HepG2 (cell line): Measurements from ENCODE around the gene CGB5. TPM values are rescaled to one million over a fixed set of nuclear protein-coding genes. Genes with fewer than 3 reads are reported as not detected.

Source experiments
- BCLAF1 ChIP-seq: fragments of 450-650 bp; IDR thresholded peaks from 2 replicates; pipeline ENCODE4 v1.6.1; 2017; ENCODE audit warnings: mild to moderate bottlenecking
- CREM ChIP-seq, 2 experiments: sonication (generic) in 1 of 2; formaldehyde crosslinking in 1 of 2; IDR thresholded peaks; 2 replicates each; pipeline versions ENCODE4 v1.4.0 to v1.6.1; 2016 to 2020; ENCODE audit warnings: antibody characterized with exemption in 1 of 2, mild to moderate bottlenecking in 1 of 2, missing genetic modification reagents in 1 of 2
- PHF20 ChIP-seq: sonication (generic); formaldehyde crosslinking; IDR thresholded peaks from 2 replicates; pipeline ENCODE4 v1.5.0; 2020; ENCODE audit warnings: mild to moderate bottlenecking, missing genetic modification reagents
- ZEB1 ChIP-seq: IDR thresholded peaks from 2 replicates; pipeline ENCODE4 v1.6.1; 2012; ENCODE audit warnings: mild to moderate bottlenecking, low read depth, inconsistent platforms; ENCODE audit not compliant: insufficient replicate concordance
- ZFP36L1 ChIP-seq: sonication (generic); formaldehyde crosslinking; IDR thresholded peaks from 2 replicates; pipeline ENCODE4 v1.8.0; 2022; ENCODE audit warnings: mild to moderate bottlenecking, missing genetic modification reagents, moderate library complexity
- ZNF20 ChIP-seq: sonication (generic); formaldehyde crosslinking; IDR thresholded peaks from 2 replicates; pipeline ENCODE4 v1.4.0; 2020; ENCODE audit warnings: mild to moderate bottlenecking, moderate library complexity, missing genetic modification reagents
- polyA plus RNA-seq, 8 experiments: library from polyadenylated mRNA; depleted of rRNA in 3 of 8; stranded (reverse) in 7 of 8; unstranded in 1 of 8; fragments of >200 nt; fragmentation: Illumina TruSeq in 4 of 8; extraction: Trizol in 4 of 8; gene quantifications; 2 replicates each; pipeline versions ENCODE4 v1.2.1 to v1.2.3, GENCODE V29; 2011 to 2016; ENCODE audit warnings: low read depth in 4 of 8, missing spikeins in 1 of 8, mixed read lengths in 1 of 8; ENCODE audit not compliant: insufficient read depth in 1 of 8
- total RNA-seq, 5 experiments: library from RNA; depleted of rRNA; stranded (reverse); fragments of >200 nt; fragmentation: Illumina TruSeq; extraction: Trizol; gene quantifications; 2 replicates each; pipeline ENCODE4 v1.2.3, GENCODE V29; 2016; ENCODE audit warnings: low read depth in 1 of 5
- TF ChIP-seq, protein P1 (sequence below): sonication (generic); formaldehyde crosslinking; IDR thresholded peaks from 2 replicates; pipeline ENCODE4 v1.4.0; 2020; ENCODE audit warnings: missing genetic modification reagents
- TF ChIP-seq, protein P2 (sequence below): sonication (generic); formaldehyde crosslinking; IDR thresholded peaks from 2 replicates; pipeline ENCODE4 v1.4.0; 2020; ENCODE audit warnings: mild to moderate bottlenecking, missing genetic modification reagents

The CGB5 gene
- total and polyA plus RNA-seq, 2 of the 13 experiments (the other 11 are each of a cell fraction or from before 2014, with no cell fraction given) = not detected

DNA sequence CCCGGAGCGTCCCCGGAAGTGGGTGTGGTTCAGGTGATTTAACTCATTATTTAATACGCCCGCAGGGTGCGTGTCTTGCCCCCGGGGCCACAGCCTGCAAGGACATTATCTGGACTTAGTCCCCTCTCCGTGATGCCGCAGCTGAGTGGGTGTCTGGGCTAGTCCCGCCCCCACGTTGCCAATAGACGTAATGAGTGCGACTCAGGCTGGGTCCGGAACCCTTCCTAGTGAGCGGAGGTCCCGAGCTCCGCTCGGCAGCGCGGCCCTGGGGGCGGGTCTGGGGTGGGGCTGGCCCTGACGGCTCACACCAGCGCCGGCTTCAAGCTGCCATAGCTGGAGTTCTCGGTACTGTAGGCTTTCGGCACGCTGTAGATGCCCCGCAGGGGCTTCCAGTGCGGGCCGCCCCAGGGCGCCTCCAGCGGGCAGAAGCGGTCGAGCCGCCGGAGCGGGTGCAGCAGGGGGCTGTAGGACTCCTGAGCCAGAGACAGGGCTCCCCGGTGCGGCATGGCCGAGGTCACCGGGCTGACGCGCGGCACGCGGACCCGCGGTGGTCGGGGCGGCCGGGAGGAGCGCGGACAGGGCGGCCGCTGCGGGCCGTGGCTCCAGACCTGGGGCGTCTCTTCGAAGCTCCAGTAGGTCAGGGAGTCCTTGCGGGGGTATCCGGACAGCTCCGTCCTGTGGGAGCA, 25.8 kb upstream of the CGB5 start (continued):
- TF ChIP-seq CREM (IDR thresholded peaks at IDR 0.05) = no peak
- TF ChIP-seq CREM (CRISPR knock-in tag; IDR thresholded peaks at IDR 0.05) = no peak
- TF ChIP-seq, protein P1, sequence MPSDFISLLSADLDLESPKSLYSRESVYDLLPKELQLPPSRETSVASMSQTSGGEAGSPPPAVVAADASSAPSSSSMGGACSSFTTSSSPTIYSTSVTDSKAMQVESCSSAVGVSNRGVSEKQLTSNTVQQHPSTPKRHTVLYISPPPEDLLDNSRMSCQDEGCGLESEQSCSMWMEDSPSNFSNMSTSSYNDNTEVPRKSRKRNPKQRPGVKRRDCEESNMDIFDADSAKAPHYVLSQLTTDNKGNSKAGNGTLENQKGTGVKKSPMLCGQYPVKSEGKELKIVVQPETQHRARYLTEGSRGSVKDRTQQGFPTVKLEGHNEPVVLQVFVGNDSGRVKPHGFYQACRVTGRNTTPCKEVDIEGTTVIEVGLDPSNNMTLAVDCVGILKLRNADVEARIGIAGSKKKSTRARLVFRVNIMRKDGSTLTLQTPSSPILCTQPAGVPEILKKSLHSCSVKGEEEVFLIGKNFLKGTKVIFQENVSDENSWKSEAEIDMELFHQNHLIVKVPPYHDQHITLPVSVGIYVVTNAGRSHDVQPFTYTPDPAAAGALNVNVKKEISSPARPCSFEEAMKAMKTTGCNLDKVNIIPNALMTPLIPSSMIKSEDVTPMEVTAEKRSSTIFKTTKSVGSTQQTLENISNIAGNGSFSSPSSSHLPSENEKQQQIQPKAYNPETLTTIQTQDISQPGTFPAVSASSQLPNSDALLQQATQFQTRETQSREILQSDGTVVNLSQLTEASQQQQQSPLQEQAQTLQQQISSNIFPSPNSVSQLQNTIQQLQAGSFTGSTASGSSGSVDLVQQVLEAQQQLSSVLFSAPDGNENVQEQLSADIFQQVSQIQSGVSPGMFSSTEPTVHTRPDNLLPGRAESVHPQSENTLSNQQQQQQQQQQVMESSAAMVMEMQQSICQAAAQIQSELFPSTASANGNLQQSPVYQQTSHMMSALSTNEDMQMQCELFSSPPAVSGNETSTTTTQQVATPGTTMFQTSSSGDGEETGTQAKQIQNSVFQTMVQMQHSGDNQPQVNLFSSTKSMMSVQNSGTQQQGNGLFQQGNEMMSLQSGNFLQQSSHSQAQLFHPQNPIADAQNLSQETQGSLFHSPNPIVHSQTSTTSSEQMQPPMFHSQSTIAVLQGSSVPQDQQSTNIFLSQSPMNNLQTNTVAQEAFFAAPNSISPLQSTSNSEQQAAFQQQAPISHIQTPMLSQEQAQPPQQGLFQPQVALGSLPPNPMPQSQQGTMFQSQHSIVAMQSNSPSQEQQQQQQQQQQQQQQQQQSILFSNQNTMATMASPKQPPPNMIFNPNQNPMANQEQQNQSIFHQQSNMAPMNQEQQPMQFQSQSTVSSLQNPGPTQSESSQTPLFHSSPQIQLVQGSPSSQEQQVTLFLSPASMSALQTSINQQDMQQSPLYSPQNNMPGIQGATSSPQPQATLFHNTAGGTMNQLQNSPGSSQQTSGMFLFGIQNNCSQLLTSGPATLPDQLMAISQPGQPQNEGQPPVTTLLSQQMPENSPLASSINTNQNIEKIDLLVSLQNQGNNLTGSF (CRISPR knock-in tag) = no peak; the same call in 1 of the 2 replicates
- TF ChIP-seq ZNF20 (CRISPR knock-in tag) = no peak
- TF ChIP-seq PHF20 (CRISPR knock-in tag) = no peak
- no peak for TF ChIP-seq ZFP36L1 (CRISPR knock-in tag)
- TF ChIP-seq ZEB1 = no peak
- TF ChIP-seq BCLAF1 = no peak
- TF ChIP-seq, protein P2, sequence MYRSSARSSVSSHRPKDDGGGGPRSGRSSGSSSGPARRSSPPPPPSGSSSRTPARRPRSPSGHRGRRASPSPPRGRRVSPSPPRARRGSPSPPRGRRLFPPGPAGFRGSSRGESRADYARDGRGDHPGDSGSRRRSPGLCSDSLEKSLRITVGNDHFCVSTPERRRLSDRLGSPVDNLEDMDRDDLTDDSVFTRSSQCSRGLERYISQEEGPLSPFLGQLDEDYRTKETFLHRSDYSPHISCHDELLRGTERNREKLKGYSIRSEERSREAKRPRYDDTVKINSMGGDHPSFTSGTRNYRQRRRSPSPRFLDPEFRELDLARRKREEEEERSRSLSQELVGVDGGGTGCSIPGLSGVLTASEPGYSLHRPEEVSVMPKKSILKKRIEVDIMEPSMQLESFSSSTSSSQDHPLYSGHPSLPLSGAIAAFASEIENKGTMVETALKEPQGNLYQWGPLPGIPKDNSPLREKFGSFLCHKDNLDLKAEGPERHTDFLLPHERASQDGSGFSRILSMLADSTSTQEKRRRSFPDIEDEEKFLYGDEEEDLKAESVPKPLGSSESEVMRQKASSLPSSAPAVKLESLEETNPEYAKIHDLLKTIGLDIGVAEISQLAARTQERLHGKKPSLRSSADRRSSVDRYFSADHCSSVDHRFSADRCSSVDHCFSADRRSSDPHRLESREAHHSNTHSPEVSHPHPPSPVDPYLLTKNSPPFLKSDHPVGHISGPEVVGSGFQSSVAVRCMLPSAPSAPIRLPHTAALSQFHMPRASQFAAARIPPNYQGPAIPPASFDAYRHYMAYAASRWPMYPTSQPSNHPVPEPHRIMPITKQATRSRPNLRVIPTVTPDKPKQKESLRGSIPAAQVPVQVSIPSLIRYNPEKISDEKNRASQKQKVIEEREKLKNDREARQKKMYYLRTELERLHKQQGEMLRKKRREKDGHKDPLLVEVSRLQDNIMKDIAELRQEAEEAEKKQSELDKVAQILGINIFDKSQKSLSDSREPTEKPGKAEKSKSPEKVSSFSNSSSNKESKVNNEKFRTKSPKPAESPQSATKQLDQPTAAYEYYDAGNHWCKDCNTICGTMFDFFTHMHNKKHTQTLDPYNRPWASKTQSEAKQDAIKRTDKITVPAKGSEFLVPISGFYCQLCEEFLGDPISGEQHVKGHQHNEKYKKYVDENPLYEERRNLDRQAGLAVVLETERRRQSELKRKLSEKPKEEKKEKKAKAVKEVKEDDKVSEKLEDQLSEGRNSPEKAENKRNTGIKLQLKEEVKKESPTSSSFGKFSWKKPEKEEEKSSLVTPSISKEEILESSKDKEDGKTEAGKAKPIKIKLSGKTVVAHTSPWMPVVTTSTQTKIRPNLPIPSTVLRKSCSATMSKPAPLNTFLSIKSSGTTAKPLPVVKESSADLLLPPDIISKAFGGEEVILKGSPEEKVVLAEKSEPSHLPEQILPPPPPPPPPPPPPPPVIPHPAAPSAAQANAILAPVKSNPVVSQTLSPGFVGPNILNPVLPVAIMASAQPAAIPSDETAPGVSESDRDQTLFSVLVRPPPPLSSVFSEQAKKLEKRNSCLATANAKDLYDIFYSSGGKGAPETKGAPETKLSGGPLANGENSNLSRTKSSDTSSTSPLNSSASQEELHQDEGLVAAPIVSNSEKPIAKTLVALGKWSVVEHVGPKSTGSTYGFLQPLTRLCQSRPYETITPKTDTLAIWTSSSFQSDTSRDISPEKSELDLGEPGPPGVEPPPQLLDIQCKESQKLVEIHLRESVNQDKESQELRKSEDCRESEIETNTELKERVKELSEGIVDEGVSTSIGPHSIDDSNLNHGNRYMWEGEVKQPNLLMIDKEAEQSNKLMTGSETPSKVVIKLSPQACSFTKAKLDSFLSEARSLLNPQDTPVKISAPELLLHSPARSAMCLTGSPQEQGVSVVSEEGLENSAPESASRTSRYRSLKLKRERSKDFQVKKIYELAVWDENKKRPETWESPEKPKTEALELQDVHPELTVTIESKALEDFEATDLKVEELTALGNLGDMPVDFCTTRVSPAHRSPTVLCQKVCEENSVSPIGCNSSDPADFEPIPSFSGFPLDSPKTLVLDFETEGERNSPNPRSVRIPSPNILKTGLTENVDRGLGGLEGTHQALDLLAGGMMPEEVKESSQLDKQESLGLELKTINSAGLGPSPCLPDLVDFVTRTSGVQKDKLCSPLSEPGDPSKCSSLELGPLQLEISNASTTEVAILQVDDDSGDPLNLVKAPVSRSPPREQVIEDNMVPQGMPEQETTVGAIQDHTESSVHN (CRISPR knock-in tag) = no peak
